ENCODE measurements around the gene DAGLB.
"Not testable (repeated sequence)": the region's sequence is repeated elsewhere in the genome, so short reads cannot be mapped to it uniquely, and the experiment has no call there.

The DAGLB gene

DNA sequence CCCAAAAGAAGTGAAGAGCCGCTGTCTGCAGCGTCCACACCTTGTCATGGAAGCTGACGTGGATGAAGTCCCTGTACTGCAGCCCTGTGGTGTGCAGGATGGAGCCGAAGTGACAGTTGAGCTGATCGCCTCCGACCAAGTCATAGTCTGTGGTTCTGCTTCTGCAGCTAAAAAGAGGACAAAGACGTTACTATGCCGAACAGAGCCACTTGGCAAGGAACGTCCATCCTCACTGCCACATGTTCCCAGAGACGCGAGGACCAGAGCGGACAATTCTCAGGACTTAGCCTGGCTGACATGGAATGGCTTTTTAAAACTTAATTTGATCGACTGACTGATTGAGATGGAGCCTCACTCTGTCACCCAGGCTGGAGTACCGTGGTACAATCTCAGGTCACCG, 21.8 kb downstream of the DAGLB start:
- no peak for DNase-seq

GRCh38 chr7:6423942-6424701, 23.6 kb downstream of the DAGLB start:
- DNase-seq, result no peak

DNA sequence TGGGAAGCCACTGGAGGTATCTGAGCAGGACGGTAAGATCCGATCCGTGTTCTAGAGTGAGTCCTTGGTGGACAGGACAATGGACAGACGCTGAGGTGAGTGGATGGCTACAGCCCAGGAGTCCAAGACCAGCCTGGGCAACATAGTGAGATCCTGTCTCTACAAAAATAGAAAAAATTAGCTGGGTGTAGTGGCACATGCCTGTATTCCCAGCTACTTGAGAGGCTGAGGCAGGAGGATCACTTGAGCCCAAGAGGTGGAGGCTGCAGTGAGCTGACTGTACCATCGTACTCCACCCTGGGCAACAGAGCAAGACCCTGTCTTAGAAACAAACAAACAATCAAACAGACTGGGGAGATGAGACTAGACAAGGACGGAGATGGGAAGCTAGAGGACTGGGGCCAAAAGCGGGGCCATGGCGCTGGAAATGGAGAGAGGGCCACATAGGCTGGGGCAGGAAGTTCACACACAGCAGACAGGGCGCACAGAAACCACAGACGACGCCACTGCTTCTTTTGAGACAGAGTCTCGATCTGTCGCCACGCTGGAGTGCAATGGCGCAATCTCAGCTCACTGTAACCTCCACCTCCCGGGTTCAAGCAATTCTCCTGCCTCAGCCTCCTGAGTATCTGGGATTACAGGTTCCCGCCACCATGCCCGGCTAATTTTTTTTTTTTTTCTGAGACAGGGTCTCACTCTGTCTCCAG, 24.7 kb downstream of the DAGLB start:
- no peak for DNase-seq

GRCh38 chr7:6422095-6422494, 25.7 kb downstream of the DAGLB start:
- DNase-seq, result no peak

GRCh38 chr7:6420680-6421079, 27.1 kb downstream of the DAGLB start:
- no peak for DNase-seq

GRCh38 chr7:6419310-6419773, 28.4 kb downstream of the DAGLB start:
- no peak for DNase-seq

DNA sequence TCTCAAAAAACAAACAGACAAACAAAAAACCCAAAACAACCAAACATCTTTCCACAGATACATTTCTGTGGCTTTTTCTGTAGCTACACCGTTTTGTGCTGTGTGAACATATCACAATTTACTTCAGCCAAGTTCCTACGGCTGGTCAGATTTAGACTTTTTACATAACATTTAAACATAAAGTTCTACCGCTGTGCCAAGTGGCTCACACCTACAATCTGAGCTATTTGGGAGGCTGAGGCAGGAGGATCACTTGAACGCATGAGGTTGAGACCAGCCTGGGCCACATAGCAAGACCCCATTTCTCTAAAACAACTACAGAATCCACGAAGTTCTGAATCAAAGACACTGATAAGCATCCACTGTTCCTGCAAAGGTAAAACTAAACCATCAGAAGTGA, 30.3 kb downstream of the DAGLB start:
- no peak for DNase-seq

DNA sequence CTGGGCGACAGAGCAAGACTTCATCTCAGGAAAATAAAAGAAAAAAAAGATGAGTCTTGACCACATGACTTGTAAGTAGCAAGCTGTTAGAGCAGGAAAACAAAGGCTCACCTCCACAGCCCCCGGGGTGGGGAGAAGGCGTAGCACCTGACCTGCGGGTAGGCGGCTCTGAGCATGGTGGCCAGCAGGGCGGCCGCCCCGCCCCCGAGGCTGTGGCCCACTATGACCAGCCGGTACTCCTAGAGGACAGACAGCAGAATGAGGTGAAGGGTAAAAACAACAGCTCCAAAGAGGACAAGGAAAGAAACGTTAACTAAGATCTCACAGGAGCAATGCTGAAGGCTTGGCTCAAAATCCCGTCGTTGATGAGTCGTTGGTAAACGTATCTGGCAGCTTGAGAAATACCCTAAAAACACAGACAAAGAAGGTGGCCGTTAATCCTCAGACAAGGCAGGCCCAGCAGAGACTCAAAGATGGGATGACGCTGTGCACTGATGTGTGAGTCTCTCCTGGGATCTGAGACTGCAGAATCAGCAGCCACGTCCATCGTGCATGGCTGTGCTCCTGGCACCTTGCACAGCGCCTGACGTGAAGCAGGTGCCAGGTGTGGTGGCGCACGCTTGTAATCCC, 31.1 kb downstream of the DAGLB start:
- no peak for DNase-seq

DNA sequence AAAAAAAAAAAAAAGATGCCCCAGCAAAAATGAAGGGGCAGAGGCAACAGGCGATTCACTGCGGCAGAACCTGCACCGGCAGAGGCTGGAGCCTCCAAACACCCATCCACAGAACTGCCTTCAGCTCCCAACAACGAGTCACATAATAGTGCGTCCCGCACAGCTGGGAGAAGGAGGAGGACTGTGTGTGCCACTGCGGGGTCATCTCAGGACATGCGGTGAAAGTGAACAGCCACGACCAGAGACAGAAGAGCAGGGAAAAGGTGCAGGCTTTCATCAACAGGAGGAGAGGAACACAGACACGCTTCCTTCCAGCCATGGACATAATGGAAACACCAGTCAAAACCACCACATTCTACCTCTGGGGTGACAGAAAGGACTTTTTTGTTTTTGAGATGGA, 34.1 kb downstream of the DAGLB start:
- no peak for DNase-seq

DNA sequence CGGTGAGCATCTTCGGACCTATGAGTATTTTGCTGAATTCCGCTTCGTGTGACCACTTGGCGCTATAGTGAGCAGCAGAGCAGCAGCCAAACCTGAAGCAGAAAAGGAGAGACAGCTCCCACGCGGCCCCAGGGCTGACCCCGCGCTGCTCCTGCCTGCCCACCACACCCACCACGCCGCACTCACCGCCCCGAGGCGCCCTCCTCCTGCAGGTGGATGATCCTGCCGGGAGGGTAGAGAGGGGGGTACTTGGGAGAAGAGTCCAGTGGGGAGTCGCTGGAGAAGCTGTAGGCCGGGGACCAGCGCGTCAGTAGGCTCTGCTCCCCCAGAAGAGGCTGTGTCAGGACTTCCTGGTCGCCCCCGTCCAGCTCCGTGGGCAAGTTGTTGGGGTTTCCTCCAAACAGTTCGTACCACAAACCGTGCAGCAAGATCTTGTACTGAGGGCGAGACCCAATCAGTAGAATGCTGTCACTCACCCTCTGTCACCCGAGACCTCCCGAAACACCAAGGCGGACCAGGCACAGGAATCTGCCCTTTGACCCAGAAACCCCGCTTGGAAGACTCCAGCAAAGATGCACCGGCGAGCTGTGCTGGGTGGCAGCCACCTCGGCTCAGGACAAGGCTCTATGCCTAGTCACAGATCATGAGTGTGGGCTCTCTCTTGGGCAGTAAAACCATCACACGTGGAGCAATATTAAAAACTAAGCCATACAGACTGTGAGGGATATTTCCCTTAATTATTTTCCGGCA, 37.6 kb downstream of the DAGLB start:
- DNase-seq, result no peak

DNA sequence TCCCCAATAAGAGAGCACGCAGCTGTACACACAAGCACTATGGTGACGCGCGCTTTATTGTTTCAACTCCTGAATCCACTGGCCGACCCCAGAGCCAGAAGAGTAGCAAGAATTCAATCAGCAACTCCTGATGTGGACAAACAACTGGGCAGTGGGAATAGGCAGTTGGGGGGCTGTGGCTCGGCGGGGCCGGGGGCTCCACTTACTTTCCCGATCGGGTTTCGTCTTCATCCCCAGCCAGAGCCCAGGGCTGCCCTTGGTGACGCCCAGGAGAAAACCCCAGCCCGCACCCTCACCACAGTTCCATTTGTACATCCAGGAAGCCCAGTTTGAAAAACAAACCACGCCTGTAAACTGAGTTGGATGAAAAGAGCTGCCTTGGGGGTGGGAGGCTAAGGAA, 38.7 kb downstream of the DAGLB start:
- DNase-seq, result no peak

DNA sequence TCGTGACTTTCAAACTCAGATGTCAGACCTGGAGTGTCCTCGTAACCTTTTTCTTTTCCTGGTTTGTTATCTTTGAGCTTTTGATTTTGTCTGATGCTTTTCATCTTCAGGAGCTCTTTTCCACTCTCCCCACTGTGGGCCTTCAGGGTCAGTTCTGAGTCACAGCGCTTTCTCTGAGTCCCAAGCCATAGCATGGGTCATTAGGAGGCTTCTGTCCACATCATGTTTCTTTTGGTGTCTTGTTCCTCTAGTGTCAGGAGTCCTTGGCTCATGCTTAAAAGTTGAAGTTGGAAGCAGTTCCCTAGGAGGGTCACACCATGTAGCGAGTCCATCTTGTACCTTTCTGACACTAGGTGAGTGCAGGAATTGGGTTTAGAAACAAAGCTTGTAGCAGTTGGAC, 40.3 kb downstream of the DAGLB start:
- no peak for DNase-seq

GRCh38 chr7:6406121-6406520, 41.6 kb downstream of the DAGLB start:
- no peak for DNase-seq

DNA sequence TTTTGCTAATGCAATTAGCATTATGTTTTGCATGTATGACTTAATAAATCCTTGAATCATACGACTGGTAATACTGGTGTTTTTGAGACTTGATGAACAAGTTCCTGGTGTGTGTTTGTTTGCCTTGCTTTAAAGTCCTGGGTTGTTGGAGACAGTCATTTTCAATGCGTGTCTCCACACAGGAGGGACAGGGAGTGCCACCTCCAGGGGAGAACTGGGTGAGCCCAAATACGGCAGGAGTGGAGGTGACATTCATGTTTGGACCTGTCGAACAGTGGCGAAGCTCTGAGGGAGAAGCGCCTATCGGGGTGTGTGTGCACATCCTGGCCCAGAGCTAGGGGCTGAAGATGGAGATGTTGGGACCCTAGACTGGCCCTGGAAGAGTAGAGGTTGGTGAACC, 43.8 kb downstream of the DAGLB start:
- no peak for DNase-seq

DNA sequence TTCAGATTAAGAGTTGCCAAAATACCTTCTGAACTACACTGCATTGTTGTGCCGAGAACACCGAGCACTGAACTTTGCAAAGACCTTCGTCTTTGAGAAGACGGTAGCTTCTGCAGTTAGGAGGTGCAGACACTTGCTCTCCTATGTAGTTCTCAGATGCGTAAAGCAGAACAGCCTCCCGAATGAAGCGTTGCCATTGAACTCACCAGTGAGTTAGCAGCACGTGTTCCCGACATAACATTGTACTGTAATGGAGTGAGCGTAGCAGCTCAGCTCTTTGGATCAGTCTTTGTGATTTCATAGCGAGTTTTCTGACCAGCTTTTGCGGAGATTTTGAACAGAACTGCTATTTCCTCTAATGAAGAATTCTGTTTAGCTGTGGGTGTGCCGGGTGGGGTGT, 45.0 kb downstream of the DAGLB start:
- DNase-seq, result no peak

- DNase-seq, result no peak
Measured at GRCh38 chr7:6402041-6402440, 45.7 kb downstream of the DAGLB start.

DNA sequence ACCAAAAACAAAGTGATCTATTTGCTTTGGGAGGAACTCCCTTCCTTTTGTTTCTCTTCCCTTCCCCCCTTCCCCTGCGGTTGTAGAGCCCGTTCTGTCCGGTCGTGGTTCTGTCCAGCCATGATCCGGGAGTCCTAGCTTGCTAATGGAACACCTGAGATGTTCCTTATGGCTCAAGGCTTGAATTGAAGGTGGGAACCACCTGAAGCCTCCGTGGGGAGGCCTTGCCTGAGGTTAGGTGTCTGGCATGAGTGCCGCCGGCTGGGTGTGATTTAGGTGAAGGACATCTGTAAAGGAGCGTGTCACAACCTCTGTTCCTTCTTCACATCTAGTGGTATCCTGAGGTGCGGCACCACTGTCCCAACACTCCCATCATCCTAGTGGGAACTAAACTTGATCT, 46.2 kb downstream of the DAGLB start:
- DNase-seq, result no peak

- DNase-seq, result not testable (repeated sequence)
Measured at GRCh38 chr7:6400243-6401105, 47.3 kb downstream of the DAGLB start.

DNA sequence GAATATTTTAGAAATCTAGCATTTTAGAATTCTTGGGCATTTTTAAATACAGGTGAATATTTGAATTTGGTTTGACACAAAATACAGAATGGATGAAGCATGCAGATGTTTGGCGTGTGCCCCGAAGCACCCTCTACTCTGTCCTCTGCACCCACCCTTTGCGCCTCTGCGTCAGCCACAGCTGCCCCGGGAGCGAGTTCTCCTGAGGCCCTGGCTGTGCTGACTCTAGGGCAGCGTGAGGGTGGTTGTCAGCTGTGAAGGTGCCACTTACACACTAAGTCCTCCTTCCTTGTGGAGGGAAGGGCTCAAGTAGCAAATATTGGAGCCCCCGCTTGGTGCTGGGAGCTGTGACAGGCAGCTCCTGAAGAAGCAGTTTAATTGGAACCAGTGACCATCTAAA, 48.4 kb downstream of the DAGLB start:
- DNase-seq, result no peak

DNA sequence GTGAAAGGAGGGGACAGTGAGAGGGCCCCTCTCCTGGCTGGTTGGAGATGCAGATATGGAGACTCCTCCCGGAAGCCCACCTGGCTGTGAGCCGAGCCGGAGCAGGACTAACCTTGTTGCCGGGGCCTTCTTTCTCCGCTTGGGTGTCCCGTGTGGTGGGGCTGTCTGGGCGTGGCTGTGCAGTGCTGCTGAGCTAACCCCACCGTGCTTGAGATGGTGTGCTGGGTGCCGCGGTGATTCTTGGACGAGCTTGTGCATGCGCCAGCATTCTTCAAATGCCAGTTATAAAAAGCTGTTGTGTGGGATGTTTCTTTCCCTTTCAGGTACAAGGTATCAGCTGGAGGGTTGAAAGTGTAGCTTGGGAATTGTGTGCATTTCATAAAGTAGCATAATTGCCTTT, 48.8 kb downstream of the DAGLB start:
- DNase-seq, result no peak

- not testable (repeated sequence) for DNase-seq
Measured at GRCh38 chr7:6397759-6398495, 49.8 kb downstream of the DAGLB start.

Data from NCI-H69 (cell line).